Endothelial cell of umbilical vein (primary cell): Measurements from ENCODE around the gene KANSL1. TPM values are rescaled to one million over a fixed set of nuclear protein-coding genes. Genes with fewer than 3 reads are reported as not detected.

Experiments
- BruUV-seq: library from RNA; stranded (reverse); fragments of 400-500 nt; replicated peaks from 2 replicates; lab custom pipeline; 2021; lab: Mats Ljungman, UMichigan
- CTCF ChIA-PET: fragments of 300-600, 350-600 bp; sonication (Branson Sonifier 250); formaldehyde crosslinking; loops from one replicate; lab custom pipeline; 2021; ENCODE audit warnings: antibody characterized with exemption, inconsistent platforms; lab: Charles Lee
- POLR2A ChIA-PET: fragments of 300-600, 350-600 bp; sonication (Branson Sonifier 250); formaldehyde crosslinking; loops from one replicate; lab custom pipeline; 2021; ENCODE audit warnings: antibody characterized with exemption, inconsistent platforms; lab: Charles Lee
- DNase-seq: peaks from one replicate; pipeline ENCODE4 v3.0.0-alpha.2; 2011; ENCODE audit warnings: low read depth, low spot score
- FAIRE-seq: peaks from 2 replicates; lab custom pipeline; 2011; peaks lifted over from hg19 to GRCh38; lab: Jason Lieb, UNC
- H2AFZ ChIP-seq: 2 replicates; pipeline ENCODE4 v1.6.0; 2012; ENCODE audit warnings: low read depth, low read length, control low read depth, inconsistent platforms
- H3K27ac ChIP-seq: 2 replicates; pipeline ENCODE4 v1.5.1; 2011; ENCODE audit warnings: low read depth, mild to moderate bottlenecking, control low read depth, low read length, moderate library complexity; ENCODE audit not compliant: insufficient read depth
- H3K27me3 ChIP-seq, 2 experiments: 2 replicates each; pipeline versions ENCODE4 v1.6.0 to v1.6.1; 2011; ENCODE audit warnings: low read length in 2 of 2, mixed read lengths in 1 of 2; ENCODE audit not compliant: control insufficient read depth in 2 of 2, insufficient read depth in 2 of 2
- H3K36me3 ChIP-seq, 2 experiments: 2 replicates in 1 of 2; 3 replicates in 1 of 2; pipeline ENCODE4 v1.5.1; 2011; ENCODE audit warnings: low read length in 2 of 2, mild to moderate bottlenecking in 1 of 2, moderate library complexity in 1 of 2; ENCODE audit not compliant: control insufficient read depth in 2 of 2, insufficient read depth in 2 of 2; ENCODE audit errors: extremely low read depth in 1 of 2
- H3K4me1 ChIP-seq: 3 replicates; pipeline ENCODE4 v1.5.1; 2011; ENCODE audit warnings: mild to moderate bottlenecking, low read length; ENCODE audit not compliant: control insufficient read depth, insufficient read depth; ENCODE audit errors: extremely low read depth
- H3K4me2 ChIP-seq: 2 replicates; pipeline ENCODE4 v1.6.1; 2011; ENCODE audit warnings: low read length, control low read depth, mixed read lengths; ENCODE audit not compliant: insufficient read depth
- H3K4me3 ChIP-seq, 3 experiments: fragments of 200-600 bp in 1 of 3; sonication (generic), shearing (Covaris generic) in 1 of 3; replicated peaks in 1 of 3; 2 replicates each; pipeline ENCODE4 v1.5.1; 2011 to 2016; ENCODE audit warnings: control low read depth in 3 of 3, low read length in 3 of 3, mild to moderate bottlenecking in 2 of 3, inconsistent platforms in 1 of 3, low read depth in 1 of 3, moderate library complexity in 1 of 3; ENCODE audit not compliant: insufficient read depth in 1 of 3
- H3K79me2 ChIP-seq: 2 replicates; pipeline ENCODE4 v1.6.0; 2012; ENCODE audit warnings: low read length, inconsistent platforms; ENCODE audit not compliant: control insufficient read depth, insufficient read depth
- H3K9ac ChIP-seq: replicated peaks from 2 replicates; pipeline ENCODE3; 2011; ENCODE audit warnings: low read length, control low read depth; ENCODE audit not compliant: insufficient read depth; ENCODE audit errors: extremely low read depth
- H3K9me1 ChIP-seq: replicated peaks from 3 replicates; pipeline ENCODE4 v1.6.0; 2011; ENCODE audit warnings: mild to moderate bottlenecking, low read length; ENCODE audit not compliant: control insufficient read depth, insufficient read depth; ENCODE audit errors: extremely low read depth
- H3K9me3 ChIP-seq: replicated peaks from 2 replicates; pipeline ENCODE4 v1.5.1; 2012; ENCODE audit warnings: low read length, inconsistent platforms; ENCODE audit not compliant: control insufficient read depth, insufficient read depth
- H4K20me1 ChIP-seq: replicated peaks from 2 replicates; pipeline ENCODE3; 2011; ENCODE audit warnings: mild to moderate bottlenecking, low read length; ENCODE audit not compliant: control insufficient read depth, insufficient read depth; ENCODE audit errors: extremely low read depth
- EZH2 ChIP-seq: IDR thresholded peaks from 2 replicates; pipeline ENCODE4 v1.6.1; 2012; ENCODE audit warnings: borderline replicate concordance, low read depth, mild to moderate bottlenecking, moderate library complexity, low read length, inconsistent platforms; ENCODE audit not compliant: severe bottlenecking
- FOS ChIP-seq: IDR thresholded peaks from 2 replicates; pipeline ENCODE4 v1.6.1; 2011; ENCODE audit warnings: mild to moderate bottlenecking, low read length, moderate library complexity, borderline replicate concordance; ENCODE audit not compliant: insufficient read depth
- GATA2 ChIP-seq: IDR thresholded peaks from 2 replicates; pipeline ENCODE4 v1.7.0; 2011; ENCODE audit warnings: low read depth, mild to moderate bottlenecking, moderate library complexity, mixed read lengths, low read length; ENCODE audit not compliant: insufficient read length, insufficient read depth
- JUN ChIP-seq: IDR thresholded peaks from 2 replicates; pipeline ENCODE4 v1.6.1; 2011; ENCODE audit warnings: borderline replicate concordance, low read depth; ENCODE audit not compliant: insufficient read length, insufficient read depth
- MYC ChIP-seq: IDR thresholded peaks from one replicate; pipeline ENCODE4 v1.6.1; 2011; ENCODE audit warnings: mild to moderate bottlenecking, low read depth, low read length
- POLR2A ChIP-seq: IDR thresholded peaks from 2 replicates; pipeline ENCODE4 v1.6.1; 2012; ENCODE audit warnings: low read depth, mild to moderate bottlenecking, control low read depth, low read length
- POLR2AphosphoS5 ChIP-seq: IDR thresholded peaks from 2 replicates; pipeline ENCODE4 v1.6.1; 2012; ENCODE audit warnings: low read depth, mild to moderate bottlenecking, control low read depth, low read length, moderate library complexity; ENCODE audit not compliant: insufficient read depth
- dilution Hi-C: fragments of 300-500 bp; cut with MboI; formaldehyde crosslinking; loops from one replicate; pipeline ENCODE4 v1.15.0; 2019; ENCODE audit warnings: low sequenced_read_pairs; ENCODE audit not compliant: extremely low pct_ligation_motif_present
- intact Hi-C: fragments of 100-400 bp; cut with micrococcal nuclease; formaldehyde crosslinking; loops from one replicate; pipeline ENCODE4 v1.10.0; 2022
- polyA plus RNA-seq, 4 experiments: library from polyadenylated mRNA; depleted of rRNA in 3 of 4; stranded (reverse) in 3 of 4; unstranded in 1 of 4; fragments of >200 nt; gene quantifications; 2 replicates each; pipeline versions ENCODE4 v1.2.1 to v1.2.3, GENCODE V29; 2011 to 2012; ENCODE audit warnings: missing spikeins in 1 of 4
- total RNA-seq: library from RNA; stranded (reverse); gene quantifications from 2 replicates; pipeline ENCODE4 v1.2.3, GENCODE V29; 2021
- TF ChIP-seq, protein P1 (sequence below), 2 donors: IDR thresholded peaks; 1 replicate in 1 of 2; 2 replicates in 1 of 2; pipeline ENCODE4 v1.5.1; 2011; ENCODE audit warnings: low read length in 2 of 2, mild to moderate bottlenecking in 2 of 2, moderate library complexity in 2 of 2, control low read depth in 1 of 2, inconsistent platforms in 1 of 2, low read depth in 1 of 2; ENCODE audit not compliant: insufficient read depth in 1 of 2; ENCODE audit errors: extremely low read depth in 1 of 2
- TF ChIP-seq, protein P2 (sequence below): IDR thresholded peaks from 2 replicates; pipeline ENCODE4 v1.6.1; 2011; ENCODE audit not compliant: insufficient read depth, insufficient read length

KANSL1 gene
- total and polyA plus RNA-seq, 2 donors (not counting 3 experiments of a cell fraction or from before 2014, with no cell fraction given): 29.1 to 74.0 TPM

DNA sequence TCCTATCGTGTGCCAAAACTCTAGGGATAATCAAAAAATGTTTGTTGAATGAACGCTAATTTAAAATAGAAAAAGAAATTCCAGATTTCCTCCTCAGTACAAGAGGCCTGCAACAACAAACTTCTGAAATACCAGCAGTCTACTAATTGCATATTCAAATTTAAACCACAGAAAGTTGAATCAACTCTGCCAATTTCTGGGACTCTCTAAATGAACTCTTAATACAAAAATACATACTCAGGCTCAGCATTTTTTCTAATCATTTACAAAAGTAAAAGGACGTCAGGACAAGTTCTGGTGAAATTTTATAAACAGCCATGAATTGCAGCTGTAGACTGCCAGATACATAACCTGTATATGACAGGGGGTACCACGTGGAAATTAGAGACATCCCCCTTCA is 49.0 kb downstream of the KANSL1 start:
- H3K4me2 ChIP-seq: no peak overlapping the region
- FAIRE-seq (no peak), DNase-seq (no peak)
- peaks cover 3% of the 10 kb centered on the region for H3K4me1 ChIP-seq
- H2AFZ ChIP-seq: no peak overlapping the region
- BruUV-seq: no TSS peak
- H3K9me1 ChIP-seq: no peaks in the 10 kb centered on the region
- dilution Hi-C loops: no loop called here
- ChIA-PET CTCF (interaction anchor here (1.2 to 2.0 kb wide), 6 partner anchors 13 to 100 kb away, joined by 3 to 11 read pairs (median 5); partner anchors contain the start of gene KANSL1), POLR2A (no interaction called here)
- H3K27me3 ChIP-seq: no peaks in the 10 kb centered on the region
- H3K27ac ChIP-seq: no peak overlapping the region
- H3K36me3 ChIP-seq: no peaks in the 10 kb centered on the region
- peaks cover 34% of the 10 kb centered on the region for H4K20me1 ChIP-seq
- intact Hi-C loops: no loop called here
- TF ChIP-seq MYC (no peak), POLR2AphosphoS5 (no peak)
- TF ChIP-seq, protein P1, sequence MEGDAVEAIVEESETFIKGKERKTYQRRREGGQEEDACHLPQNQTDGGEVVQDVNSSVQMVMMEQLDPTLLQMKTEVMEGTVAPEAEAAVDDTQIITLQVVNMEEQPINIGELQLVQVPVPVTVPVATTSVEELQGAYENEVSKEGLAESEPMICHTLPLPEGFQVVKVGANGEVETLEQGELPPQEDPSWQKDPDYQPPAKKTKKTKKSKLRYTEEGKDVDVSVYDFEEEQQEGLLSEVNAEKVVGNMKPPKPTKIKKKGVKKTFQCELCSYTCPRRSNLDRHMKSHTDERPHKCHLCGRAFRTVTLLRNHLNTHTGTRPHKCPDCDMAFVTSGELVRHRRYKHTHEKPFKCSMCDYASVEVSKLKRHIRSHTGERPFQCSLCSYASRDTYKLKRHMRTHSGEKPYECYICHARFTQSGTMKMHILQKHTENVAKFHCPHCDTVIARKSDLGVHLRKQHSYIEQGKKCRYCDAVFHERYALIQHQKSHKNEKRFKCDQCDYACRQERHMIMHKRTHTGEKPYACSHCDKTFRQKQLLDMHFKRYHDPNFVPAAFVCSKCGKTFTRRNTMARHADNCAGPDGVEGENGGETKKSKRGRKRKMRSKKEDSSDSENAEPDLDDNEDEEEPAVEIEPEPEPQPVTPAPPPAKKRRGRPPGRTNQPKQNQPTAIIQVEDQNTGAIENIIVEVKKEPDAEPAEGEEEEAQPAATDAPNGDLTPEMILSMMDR (IDR thresholded peaks at IDR 0.05; ENCODE audit: extremely low read depth in 1 of 2, insufficient read depth in 1 of 2, low read depth in 1 of 2, low read length in 2 of 2): no peak
- TF ChIP-seq, protein P2, sequence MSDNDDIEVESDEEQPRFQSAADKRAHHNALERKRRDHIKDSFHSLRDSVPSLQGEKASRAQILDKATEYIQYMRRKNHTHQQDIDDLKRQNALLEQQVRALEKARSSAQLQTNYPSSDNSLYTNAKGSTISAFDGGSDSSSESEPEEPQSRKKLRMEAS: no peak
- H3K9ac ChIP-seq: no peak overlapping the region
- peaks cover 93% of the 10 kb centered on the region for H3K79me2 ChIP-seq
- no peak overlapping the region for H3K4me3 ChIP-seq
- no peaks in the 10 kb centered on the region for H3K9me3 ChIP-seq

GRCh38 chr17:46143827-46144236 is 49.4 kb downstream of the KANSL1 start:
- Histone ChIP-seq H3K4me1 (peaks cover 5% of the 10 kb centered on the region), H3K79me2 (peaks cover 93% of the 10 kb centered on the region), H3K27ac (no peak overlapping the region), H3K4me2 (no peak overlapping the region), H3K9me1 (no peaks in the 10 kb centered on the region), H3K27me3 (no peaks in the 10 kb centered on the region), H3K36me3 (no peaks in the 10 kb centered on the region), H3K4me3 (no peak overlapping the region), H2AFZ (no peak overlapping the region), H3K9ac (no peak overlapping the region), H4K20me1 (peaks cover 36% of the 10 kb centered on the region), H3K9me3 (no peaks in the 10 kb centered on the region)
- CTCF ChIA-PET: interaction anchor here (1.5 kb wide), 1 partner anchor 100 kb away, joined by 5 read pairs; no protein-coding TSS in a partner anchor
- FAIRE-seq (no peak), DNase-seq (no peak)
- no peak for TF ChIP-seq GATA2
- TF ChIP-seq EZH2: no peak
- TF ChIP-seq FOS: no peak
- TF ChIP-seq POLR2AphosphoS5: no peak
- TF ChIP-seq, protein P1 (IDR thresholded peaks at IDR 0.05; ENCODE audit: extremely low read depth in 1 of 2, insufficient read depth in 1 of 2, low read depth in 1 of 2, low read length in 2 of 2): no peak
- no peak for TF ChIP-seq JUN
- TF ChIP-seq POLR2A: no peak
- no peak for TF ChIP-seq MYC
- TF ChIP-seq, protein P2: no peak
- BruUV-seq: no TSS peak
- dilution Hi-C loops: no loop called here
- POLR2A ChIA-PET: no interaction called here
- intact Hi-C loops: no loop called here
